GM18511 (cell line): ENCODE data around the gene GPAM.
A peak's percentile ranks its signal among the peaks of the same experiment; 100 is the strongest.
"Not testable (repeated sequence)": the region's sequence is repeated elsewhere in the genome, so short reads cannot be mapped to it uniquely, and the experiment has no call there.

Experiments
- ATAC-seq: cut with Tn5 transposase; IDR thresholded peaks from one replicate; pipeline ENCODE4 v1.9.1; 2021; ENCODE audit warnings: mild to moderate bottlenecking, moderate library complexity; ENCODE audit not compliant: unreplicated experiment

Gene GPAM

GRCh38 chr10:112136486-112137153 is 46.9 kb downstream of the GPAM start:
- no peak for ATAC-seq

- no peak for ATAC-seq
Observed at GRCh38 chr10:112135604-112136003, 48.0 kb downstream of the GPAM start.

GRCh38 chr10:112132435-112132834 is 51.1 kb downstream of the GPAM start:
- ATAC-seq = no peak

GRCh38 chr10:112131996-112132395 is 51.6 kb downstream of the GPAM start:
- ATAC-seq = no peak

- ATAC-seq = no peak
Observed at GRCh38 chr10:112131346-112131745, 52.2 kb downstream of the GPAM start.

GRCh38 chr10:112126901-112127300 is 56.7 kb downstream of the GPAM start:
- ATAC-seq = no peak

GRCh38 chr10:112126172-112126571 is 57.4 kb downstream of the GPAM start:
- no peak for ATAC-seq

- ATAC-seq = no peak
Observed at GRCh38 chr10:112124866-112125265, 58.7 kb downstream of the GPAM start.

- no peak for ATAC-seq
Observed at GRCh38 chr10:112122827-112123226, 60.7 kb downstream of the GPAM start.

- ATAC-seq = no peak
Observed at GRCh38 chr10:112120491-112120890, 63.1 kb downstream of the GPAM start.

GRCh38 chr10:112115781-112116385 is 67.7 kb downstream of the GPAM start:
- peak; percentile 87 for ATAC-seq

- ATAC-seq = not testable (repeated sequence)
Observed at GRCh38 chr10:112109779-112110178, 73.8 kb downstream of the GPAM start.
